ENCODE data around the gene MBOAT2.

Gene MBOAT2

DNA sequence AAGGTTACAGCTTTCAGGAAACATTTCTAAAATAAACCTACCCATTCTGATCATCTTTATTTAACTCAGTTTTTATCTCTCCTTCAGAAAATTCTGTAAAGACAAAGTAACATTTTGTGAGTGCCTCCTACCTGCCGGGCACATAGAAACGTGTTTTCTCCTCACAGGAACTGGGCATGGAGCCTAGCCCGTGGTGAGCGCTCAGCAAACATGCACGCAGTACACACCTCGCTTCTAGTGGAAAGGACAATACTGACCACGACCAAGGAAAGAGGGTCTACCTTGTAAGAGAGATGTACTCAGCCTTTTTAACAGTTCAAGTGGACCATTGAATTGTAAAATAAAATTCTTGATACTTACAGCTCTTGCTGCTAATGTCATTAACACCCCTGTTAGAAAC, 141.3 kb downstream of the MBOAT2 start:
- H3K4me2 ChIP-seq (ENCODE audit: insufficient read depth, low read length, poor library complexity, severe bottlenecking) = no peak overlapping the region
- no peak overlapping the region for H2BK12ac ChIP-seq (ENCODE audit: low read length)
- no peak overlapping the region for H2BK5ac ChIP-seq (ENCODE audit: low read length)
- no peak overlapping the region for H3K23ac ChIP-seq (ENCODE audit: low read depth, low read length, poor library complexity)
- no peak overlapping the region for H3K4me3 ChIP-seq (ENCODE audit: low read length in 2 of 2)
- peaks cover 0 to 23% of the 10 kb centered on the region in 2 donors for H3K36me3 ChIP-seq (replicated peaks in 1 of 2; ENCODE audit: control insufficient read depth in 2 of 2, insufficient read depth in 2 of 2, low read length in 2 of 2)
- no peak overlapping the region for H4K91ac ChIP-seq (ENCODE audit: low read depth, low read length, poor library complexity)
- WGBS, 2 donors (ENCODE audit: extremely low coverage in 2 of 2, insufficient read length in 2 of 2, insufficient replicate concordance in 1 of 2) = no CpG with 5 or more reads among the region's 7 CpGs
- H3K14ac ChIP-seq (ENCODE audit: low read length) = no peak overlapping the region
- DNase-seq (ENCODE audit: low spot score) = no peak
- H2BK15ac ChIP-seq (ENCODE audit: low read length) = no peak overlapping the region
- H3K9me3 ChIP-seq (replicated peaks in 1 of 2; ENCODE audit: control insufficient read depth in 2 of 2, insufficient read depth in 1 of 2, low read depth in 1 of 2, low read length in 2 of 2) = no peaks in the 10 kb centered on the region
- H2AFZ ChIP-seq (ENCODE audit: low read length) = no peak overlapping the region
- no peak overlapping the region for H3K4ac ChIP-seq (ENCODE audit: low read length)
- peaks cover 0 to 2% of the 10 kb centered on the region in 2 donors for H3K4me1 ChIP-seq (ENCODE audit: control insufficient read depth in 2 of 2, insufficient read depth in 1 of 2, low read depth in 1 of 2, low read length in 2 of 2)
- no peaks in the 10 kb centered on the region for H3K27me3 ChIP-seq (ENCODE audit: control insufficient read depth in 3 of 3, insufficient read depth in 3 of 3, low read depth in 1 of 3, low read length in 3 of 3)
- H3K18ac ChIP-seq (ENCODE audit: low read length) = no peak overlapping the region
- H3K79me1 ChIP-seq (ENCODE audit: low read depth, low read length) = no peaks in the 10 kb centered on the region
- no peak overlapping the region for H4K8ac ChIP-seq (ENCODE audit: low read depth, low read length)
- no peak overlapping the region for H2BK120ac ChIP-seq (ENCODE audit: low read depth, low read length)
- no peak overlapping the region for H3K27ac ChIP-seq (replicated peaks; ENCODE audit: low read length)
- H3K9ac ChIP-seq (ENCODE audit: low read depth, low read length, poor library complexity) = no peak overlapping the region
- H2AK5ac ChIP-seq (ENCODE audit: low read depth, low read length) = no peak overlapping the region

DNA sequence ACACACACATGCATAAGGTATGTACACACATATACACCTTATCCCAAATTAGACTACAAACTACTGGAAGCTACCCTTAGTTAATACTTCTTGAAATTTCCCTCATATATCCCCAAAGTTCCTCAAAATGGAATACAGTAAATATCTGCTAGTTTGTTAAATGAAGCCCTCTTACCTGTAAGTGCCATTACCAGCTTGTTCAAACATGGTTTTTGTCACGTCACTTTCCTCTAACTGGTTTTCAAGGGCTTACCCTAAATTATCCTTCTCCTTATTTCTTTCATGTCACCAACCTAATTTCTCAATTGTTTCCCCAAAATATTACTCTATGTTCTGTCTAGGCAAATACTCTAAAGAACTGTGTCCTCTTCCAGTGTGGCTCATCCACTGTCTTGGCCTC, 141.7 kb downstream of the MBOAT2 start:
- H3K79me1 ChIP-seq (ENCODE audit: low read depth, low read length) = no peaks in the 10 kb centered on the region
- peaks cover 0 to 24% of the 10 kb centered on the region in 2 donors for H3K36me3 ChIP-seq (replicated peaks in 1 of 2; ENCODE audit: control insufficient read depth in 2 of 2, insufficient read depth in 2 of 2, low read length in 2 of 2)
- no CpG with 5 or more reads among the region's 1 CpG for WGBS, 2 donors (ENCODE audit: extremely low coverage in 2 of 2, insufficient read length in 2 of 2, insufficient replicate concordance in 1 of 2)

DNA sequence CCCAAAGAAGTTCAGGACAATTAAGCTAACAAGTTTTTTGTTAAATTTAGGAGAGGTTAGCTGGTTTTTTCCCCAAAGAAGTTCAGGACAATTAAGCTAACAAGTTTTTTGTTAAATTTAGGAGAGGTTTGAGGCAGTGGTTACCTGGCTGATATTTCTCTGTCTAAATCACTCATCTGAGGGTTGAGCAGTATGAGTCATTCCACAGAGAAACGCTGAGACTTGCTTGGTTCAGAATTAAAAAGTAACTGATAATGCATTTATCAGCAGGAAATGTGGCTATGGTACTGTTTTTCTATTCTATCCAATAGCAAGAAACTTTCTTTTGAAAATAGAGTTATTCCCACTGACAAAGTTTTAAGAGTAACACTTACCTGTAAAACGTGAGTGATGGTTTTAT, 143.2 kb downstream of the MBOAT2 start:
- Histone ChIP-seq H3K9ac (ENCODE audit: low read depth, low read length, poor library complexity) (no peak overlapping the region), H2BK12ac (ENCODE audit: low read length) (no peak overlapping the region), H3K4me3 (ENCODE audit: low read length in 2 of 2) (no peak overlapping the region), H3K4ac (ENCODE audit: low read length) (no peak overlapping the region), H2AFZ (ENCODE audit: low read length) (no peak overlapping the region), H2BK15ac (ENCODE audit: low read length) (no peak overlapping the region), H2BK5ac (ENCODE audit: low read length) (no peak overlapping the region), H3K4me2 (ENCODE audit: insufficient read depth, low read length, poor library complexity, severe bottlenecking) (no peak overlapping the region), H4K91ac (ENCODE audit: low read depth, low read length, poor library complexity) (no peak overlapping the region), H3K18ac (ENCODE audit: low read length) (no peak overlapping the region), H3K23ac (ENCODE audit: low read depth, low read length, poor library complexity) (no peak overlapping the region), H3K36me3 (replicated peaks in 1 of 2; ENCODE audit: control insufficient read depth in 2 of 2, insufficient read depth in 2 of 2, low read length in 2 of 2) (peaks cover 0 to 27% of the 10 kb centered on the region in 2 donors), H3K9me3 (replicated peaks in 1 of 2; ENCODE audit: control insufficient read depth in 2 of 2, insufficient read depth in 1 of 2, low read depth in 1 of 2, low read length in 2 of 2) (no peaks in the 10 kb centered on the region), H3K27ac (replicated peaks; ENCODE audit: low read length) (no peak overlapping the region), H3K79me1 (ENCODE audit: low read depth, low read length) (no peaks in the 10 kb centered on the region), H3K27me3 (ENCODE audit: control insufficient read depth in 3 of 3, insufficient read depth in 3 of 3, low read depth in 1 of 3, low read length in 3 of 3) (no peaks in the 10 kb centered on the region), H2AK5ac (ENCODE audit: low read depth, low read length) (no peak overlapping the region), H3K14ac (ENCODE audit: low read length) (no peak overlapping the region), H3K4me1 (ENCODE audit: control insufficient read depth in 2 of 2, insufficient read depth in 1 of 2, low read depth in 1 of 2, low read length in 2 of 2) (peaks cover under 1 to 5% of the 10 kb centered on the region in 2 donors), H4K8ac (ENCODE audit: low read depth, low read length) (no peak overlapping the region), H2BK120ac (ENCODE audit: low read depth, low read length) (no peak overlapping the region)
- no CpG with 5 or more reads among the region's 2 CpGs for WGBS, 2 donors (ENCODE audit: extremely low coverage in 2 of 2, insufficient read length in 2 of 2, insufficient replicate concordance in 1 of 2)
- DNase-seq (ENCODE audit: low spot score) = no peak

More for the DNA sequence above, 141.7 kb downstream of the MBOAT2 start:
- no peaks in the 10 kb centered on the region for H3K27me3 ChIP-seq (ENCODE audit: control insufficient read depth in 3 of 3, insufficient read depth in 3 of 3, low read depth in 1 of 3, low read length in 3 of 3)
- no peak for DNase-seq (ENCODE audit: low spot score)
- H3K4ac ChIP-seq (ENCODE audit: low read length) = no peak overlapping the region
- H2AK5ac ChIP-seq (ENCODE audit: low read depth, low read length) = no peak overlapping the region
- H3K4me1 ChIP-seq (ENCODE audit: control insufficient read depth in 2 of 2, insufficient read depth in 1 of 2, low read depth in 1 of 2, low read length in 2 of 2) = peaks cover 0 to 5% of the 10 kb centered on the region in 2 donors
- no peak overlapping the region for H2BK5ac ChIP-seq (ENCODE audit: low read length)
- no peak overlapping the region for H3K4me2 ChIP-seq (ENCODE audit: insufficient read depth, low read length, poor library complexity, severe bottlenecking)
- H2BK15ac ChIP-seq (ENCODE audit: low read length) = no peak overlapping the region
- H2BK12ac ChIP-seq (ENCODE audit: low read length) = no peak overlapping the region
- H3K18ac ChIP-seq (ENCODE audit: low read length) = no peak overlapping the region
- H3K14ac ChIP-seq (ENCODE audit: low read length) = no peak overlapping the region
- H3K23ac ChIP-seq (ENCODE audit: low read depth, low read length, poor library complexity) = no peak overlapping the region
- no peak overlapping the region for H3K27ac ChIP-seq (replicated peaks; ENCODE audit: low read length)
- no peak overlapping the region for H4K91ac ChIP-seq (ENCODE audit: low read depth, low read length, poor library complexity)
- no peaks in the 10 kb centered on the region for H3K9me3 ChIP-seq (replicated peaks in 1 of 2; ENCODE audit: control insufficient read depth in 2 of 2, insufficient read depth in 1 of 2, low read depth in 1 of 2, low read length in 2 of 2)
- no peak overlapping the region for H3K9ac ChIP-seq (ENCODE audit: low read depth, low read length, poor library complexity)
- H3K4me3 ChIP-seq (ENCODE audit: low read length in 2 of 2) = no peak overlapping the region
- H2BK120ac ChIP-seq (ENCODE audit: low read depth, low read length) = no peak overlapping the region
- no peak overlapping the region for H4K8ac ChIP-seq (ENCODE audit: low read depth, low read length)
- H2AFZ ChIP-seq (ENCODE audit: low read length) = no peak overlapping the region

DNA sequence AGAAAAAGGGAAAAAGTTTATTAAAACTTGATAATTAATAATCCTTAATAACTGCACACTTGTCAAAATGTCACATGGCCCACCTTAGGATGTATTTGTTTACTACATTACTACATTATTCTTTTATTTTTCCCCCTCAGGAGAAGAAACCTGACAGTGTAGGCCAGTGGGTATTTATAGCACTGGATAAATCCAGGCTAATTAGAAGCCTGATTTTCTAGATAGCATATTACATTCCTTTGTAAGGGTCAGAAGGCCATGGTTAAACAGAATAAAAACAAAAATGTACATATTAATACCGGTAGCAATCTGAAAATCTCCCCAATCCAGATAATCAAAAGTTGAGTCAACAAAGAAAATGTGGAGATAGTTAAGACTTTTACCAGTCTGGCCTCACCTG, 144.6 kb downstream of the MBOAT2 start:
- Histone ChIP-seq H3K27ac (replicated peaks; ENCODE audit: low read length) (no peak overlapping the region), H2BK5ac (ENCODE audit: low read length) (no peak overlapping the region), H3K23ac (ENCODE audit: low read depth, low read length, poor library complexity) (no peak overlapping the region), H4K91ac (ENCODE audit: low read depth, low read length, poor library complexity) (no peak overlapping the region), H3K9ac (ENCODE audit: low read depth, low read length, poor library complexity) (no peak overlapping the region), H3K18ac (ENCODE audit: low read length) (no peak overlapping the region), H4K8ac (ENCODE audit: low read depth, low read length) (no peak overlapping the region), H3K4me1 (ENCODE audit: control insufficient read depth in 2 of 2, insufficient read depth in 1 of 2, low read depth in 1 of 2, low read length in 2 of 2) (peaks cover 3 to 5% of the 10 kb centered on the region in 2 donors), H3K4me3 (ENCODE audit: low read length in 2 of 2) (no peak overlapping the region), H2AFZ (ENCODE audit: low read length) (no peak overlapping the region), H2BK120ac (ENCODE audit: low read depth, low read length) (no peak overlapping the region), H3K4me2 (ENCODE audit: insufficient read depth, low read length, poor library complexity, severe bottlenecking) (no peak overlapping the region), H3K9me3 (replicated peaks in 1 of 2; ENCODE audit: control insufficient read depth in 2 of 2, insufficient read depth in 1 of 2, low read depth in 1 of 2, low read length in 2 of 2) (no peaks in the 10 kb centered on the region), H2AK5ac (ENCODE audit: low read depth, low read length) (no peak overlapping the region), H3K4ac (ENCODE audit: low read length) (no peak overlapping the region), H3K27me3 (ENCODE audit: control insufficient read depth in 3 of 3, insufficient read depth in 3 of 3, low read depth in 1 of 3, low read length in 3 of 3) (no peaks in the 10 kb centered on the region), H2BK15ac (ENCODE audit: low read length) (no peak overlapping the region), H3K14ac (ENCODE audit: low read length) (no peak overlapping the region), H3K36me3 (replicated peaks in 1 of 2; ENCODE audit: control insufficient read depth in 2 of 2, insufficient read depth in 2 of 2, low read length in 2 of 2) (peaks cover 0 to 27% of the 10 kb centered on the region in 2 donors), H2BK12ac (ENCODE audit: low read length) (no peak overlapping the region), H3K79me1 (ENCODE audit: low read depth, low read length) (no peaks in the 10 kb centered on the region)
- WGBS, 2 donors (ENCODE audit: extremely low coverage in 2 of 2, insufficient read length in 2 of 2, insufficient replicate concordance in 1 of 2) = no CpG with 5 or more reads among the region's 1 CpG
- no peak for DNase-seq (ENCODE audit: low spot score)

Data from neuronal stem cell (in vitro differentiated cells).